ENCODE measurements around the gene CHST1. TPM values are rescaled to one million over a fixed set of nuclear protein-coding genes. Genes with fewer than 3 reads are reported as not detected.

Gene CHST1
- total RNA-seq, 1 experiment from 2014 or later: 1.6 TPM

DNA sequence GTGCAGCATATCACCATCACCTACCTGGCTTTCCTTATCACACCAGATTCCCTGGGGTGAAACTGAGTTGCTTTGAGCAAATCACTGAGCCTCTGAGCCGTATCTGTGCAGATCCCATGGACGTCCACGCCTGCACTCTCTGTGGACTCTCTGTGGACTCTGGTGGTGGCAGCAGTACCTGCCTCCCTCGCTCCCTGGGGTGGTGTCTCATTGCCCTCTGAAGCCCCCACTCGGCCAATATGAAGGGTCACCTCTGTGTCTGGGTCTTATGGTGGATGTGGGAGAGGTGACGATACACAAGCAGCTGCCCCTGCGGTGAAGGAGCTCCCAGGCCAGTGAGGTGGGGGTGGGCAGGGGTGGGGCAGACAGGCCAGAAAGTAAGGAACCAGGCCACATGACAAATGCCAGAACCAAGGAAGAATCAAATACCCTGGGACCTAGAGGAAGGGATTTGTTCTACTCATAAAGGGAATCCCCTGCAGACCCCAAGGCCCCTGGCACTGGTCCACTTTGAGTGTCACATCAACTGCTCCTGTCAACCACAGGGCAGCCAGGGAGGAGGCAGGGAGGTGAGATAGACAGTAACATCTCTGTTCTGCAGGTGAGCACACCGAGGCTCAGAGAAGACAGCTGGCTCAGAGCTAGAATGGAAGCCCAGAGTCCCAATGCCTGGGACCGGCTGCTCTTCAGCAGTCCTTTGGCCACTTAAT lies 9.2 kb upstream of the CHST1 start:
- DNase-seq (ENCODE audit: low spot score): no peak

DNA sequence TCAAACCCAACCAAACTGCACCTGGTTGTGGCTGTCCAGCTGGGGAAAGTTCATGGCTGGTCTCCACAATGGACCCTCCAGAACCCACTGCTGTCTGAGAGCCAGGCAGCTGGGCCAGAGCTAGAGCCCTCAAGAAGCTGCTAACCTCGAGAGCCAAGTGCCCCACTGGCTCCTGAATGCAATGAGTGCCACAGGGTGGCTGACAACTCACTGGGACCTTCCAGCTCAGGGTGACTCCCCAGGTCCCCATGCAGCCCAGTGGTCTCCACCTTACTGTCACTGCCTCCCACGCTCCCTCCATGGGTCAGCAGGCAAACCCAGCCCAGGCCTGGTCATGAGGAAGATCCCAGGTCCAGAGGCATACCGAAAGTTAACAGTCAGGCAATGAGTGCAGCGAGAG lies 8.0 kb upstream of the CHST1 start:
- no peak for DNase-seq (ENCODE audit: low spot score)

DNA sequence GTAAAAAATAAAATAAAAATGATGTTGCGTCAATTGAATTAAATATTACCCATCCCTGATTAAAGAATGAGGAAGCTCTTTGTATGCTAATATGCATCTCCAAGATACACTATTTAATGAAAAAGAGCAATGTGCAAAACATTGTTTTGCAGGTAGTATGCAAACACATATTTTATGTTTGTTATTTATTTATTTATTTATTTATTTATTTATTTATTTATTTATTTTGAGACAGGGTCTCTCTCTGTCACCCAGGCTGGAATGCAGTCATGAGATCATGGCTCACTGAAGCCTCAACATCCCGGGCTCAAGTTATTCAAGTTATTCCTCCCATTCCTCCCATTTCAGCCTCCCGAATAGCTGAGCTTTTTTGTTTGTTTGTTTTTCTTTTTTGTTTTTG lies 7.2 kb upstream of the CHST1 start:
- no peak for DNase-seq (ENCODE audit: low spot score)

DNA sequence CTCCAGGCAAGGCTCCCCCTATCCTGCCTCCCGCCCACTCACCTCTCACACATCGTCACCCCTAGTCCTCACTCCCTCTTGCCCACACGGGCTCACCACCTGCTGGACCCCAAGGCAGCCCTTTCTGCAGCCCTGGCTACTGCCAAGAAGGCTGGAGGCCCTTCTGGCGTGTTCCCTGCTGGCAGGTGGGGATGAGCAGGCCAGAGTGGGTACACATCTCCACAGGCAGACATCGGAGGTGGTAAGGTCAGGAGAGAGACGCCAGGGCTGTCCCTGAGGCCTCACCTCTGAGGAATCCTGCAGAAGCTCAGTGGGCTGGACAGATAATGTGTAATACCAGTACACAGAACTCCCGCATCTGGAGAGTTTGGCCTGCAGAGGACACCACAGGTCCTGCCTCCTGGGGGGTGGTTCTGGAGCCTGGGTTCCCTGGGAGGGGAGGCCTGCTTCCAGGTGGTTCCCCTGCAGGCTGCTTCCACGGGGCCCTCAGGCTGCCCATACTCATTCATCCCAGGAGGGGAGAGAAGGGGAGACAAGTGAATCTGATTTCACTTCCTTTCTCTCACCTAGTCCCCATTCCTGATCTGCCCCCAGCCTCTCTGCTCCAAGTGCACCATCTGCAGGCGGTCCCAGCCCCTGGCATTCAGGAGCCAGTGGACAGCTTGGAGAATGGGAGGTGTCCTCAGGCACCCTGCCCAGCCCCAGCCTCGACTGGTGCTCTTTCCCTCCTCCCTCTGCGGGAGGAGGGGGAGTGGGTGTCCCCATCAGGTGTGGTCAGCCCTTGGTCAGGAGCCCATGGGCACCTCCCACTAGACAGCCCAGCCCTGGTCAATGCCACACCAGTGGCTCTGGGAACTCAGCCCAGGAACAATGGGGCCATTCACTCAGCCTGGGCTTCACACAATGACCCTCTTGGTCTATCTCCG lies 6.1 kb upstream of the CHST1 start:
- DNase-seq (ENCODE audit: low spot score): no peak

DNA sequence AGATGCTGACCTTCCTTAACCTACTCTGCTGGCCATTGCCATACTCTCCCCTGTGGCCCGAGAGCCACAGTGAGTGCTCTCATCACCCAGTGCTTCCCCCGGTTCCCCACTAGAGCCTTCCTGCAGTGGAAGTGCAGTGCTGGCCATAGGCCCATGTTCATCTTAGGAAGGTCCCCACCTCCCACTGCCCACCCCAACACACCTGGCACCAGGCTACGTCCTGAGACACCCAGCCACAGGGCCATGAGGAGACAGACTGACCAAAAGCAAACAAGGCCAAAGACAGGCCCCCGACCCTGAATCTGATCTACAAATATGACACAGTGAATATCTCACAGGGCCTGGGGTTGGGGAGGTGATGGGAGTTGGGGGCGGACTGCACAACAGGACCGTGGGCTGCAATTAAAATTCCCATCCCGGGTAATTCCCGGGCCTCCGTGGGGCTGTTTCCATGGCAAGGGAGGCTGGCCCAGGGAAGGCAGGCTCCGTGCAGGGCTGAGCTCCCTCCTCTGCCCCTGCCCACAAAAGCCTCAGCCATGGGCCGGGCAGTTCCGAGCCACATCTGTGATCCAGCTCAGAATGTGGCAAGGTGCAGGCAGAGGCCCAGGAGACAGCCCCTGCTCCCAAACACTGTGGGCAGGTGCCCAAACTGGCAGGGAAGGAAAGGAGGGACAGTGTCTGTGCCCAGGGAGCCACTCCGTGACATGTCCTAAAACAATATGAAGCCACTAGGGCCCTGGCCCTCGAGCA lies 5.1 kb upstream of the CHST1 start:
- DNase-seq (ENCODE audit: low spot score): no peak

DNA sequence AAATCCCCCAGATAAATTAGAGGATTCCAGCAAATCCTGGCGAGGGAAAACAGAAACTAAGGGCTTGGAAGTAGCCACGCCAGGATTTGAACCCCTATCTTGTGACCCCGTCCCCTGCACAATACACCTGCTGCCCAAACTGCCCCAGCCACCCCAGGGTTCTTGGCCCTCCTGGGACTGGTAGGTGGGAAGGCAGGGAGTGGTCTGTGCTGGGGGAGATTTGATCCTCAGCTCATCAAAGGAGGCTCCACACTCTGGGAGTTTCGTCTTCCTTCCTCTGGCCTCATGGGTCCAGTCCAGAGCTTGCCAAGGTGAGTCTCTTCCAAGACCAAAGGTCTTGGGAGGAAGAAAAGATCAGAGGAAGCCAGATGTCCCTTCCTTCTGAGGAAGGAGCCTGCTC lies 4.5 kb upstream of the CHST1 start:
- DNase-seq (ENCODE audit: low spot score): no peak

DNA sequence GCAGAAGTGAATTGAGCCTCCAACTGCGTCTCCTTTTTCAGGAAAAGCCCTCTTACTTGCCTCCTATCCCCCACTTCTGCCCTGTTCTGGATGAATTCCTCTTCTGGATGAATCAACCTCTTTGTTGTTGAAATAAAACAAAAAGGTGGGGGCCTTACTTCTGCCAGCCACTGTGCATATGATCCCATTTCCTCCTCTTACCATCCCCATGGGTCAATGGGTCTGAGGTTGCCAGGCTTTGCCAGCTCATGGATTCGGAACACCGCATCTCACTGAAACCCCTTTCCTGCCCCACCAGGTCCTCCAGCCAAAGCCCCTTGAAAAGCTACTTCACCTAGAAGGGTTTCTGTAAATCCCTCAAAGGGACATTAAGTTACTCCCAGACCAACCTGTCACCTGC lies 3.7 kb upstream of the CHST1 start:
- no peak for DNase-seq (ENCODE audit: low spot score)

DNA sequence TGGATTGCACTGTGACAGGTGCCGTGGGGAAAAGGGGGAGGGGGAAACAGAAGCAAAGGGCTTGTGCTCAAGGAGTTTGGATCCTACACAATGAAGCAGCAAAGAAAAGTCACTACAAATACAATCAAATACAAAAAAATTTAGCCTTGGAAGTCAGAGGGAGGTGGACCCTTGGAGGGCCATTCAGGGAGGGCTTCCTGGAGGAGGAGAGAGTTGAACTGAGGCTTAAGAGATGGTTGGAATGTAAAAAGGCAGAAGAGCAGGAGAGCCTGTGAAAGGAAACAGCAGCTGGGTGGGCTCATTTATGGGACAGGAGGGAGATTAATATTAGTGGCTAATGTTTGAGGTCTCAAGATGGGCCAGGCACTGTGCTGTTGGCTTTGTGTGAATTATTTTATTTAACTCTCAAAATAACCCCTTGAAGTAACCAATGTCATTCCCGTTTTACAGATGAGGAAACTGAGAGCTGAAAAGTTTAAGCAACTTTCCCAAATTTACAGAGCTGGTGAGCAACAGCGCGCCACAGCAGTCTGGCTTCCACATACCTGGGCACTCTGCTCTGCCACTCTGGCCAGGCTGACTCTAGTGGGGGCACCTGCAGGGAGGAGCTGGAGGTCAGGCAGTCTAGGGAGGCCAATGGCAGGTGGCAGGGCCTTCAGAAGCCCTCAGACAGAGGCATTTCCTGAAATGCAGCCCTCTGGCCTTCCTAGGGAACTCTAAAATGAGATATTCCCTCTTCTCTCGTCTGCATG lies 2.7 kb upstream of the CHST1 start:
- DNase-seq (ENCODE audit: low spot score): no peak

DNA sequence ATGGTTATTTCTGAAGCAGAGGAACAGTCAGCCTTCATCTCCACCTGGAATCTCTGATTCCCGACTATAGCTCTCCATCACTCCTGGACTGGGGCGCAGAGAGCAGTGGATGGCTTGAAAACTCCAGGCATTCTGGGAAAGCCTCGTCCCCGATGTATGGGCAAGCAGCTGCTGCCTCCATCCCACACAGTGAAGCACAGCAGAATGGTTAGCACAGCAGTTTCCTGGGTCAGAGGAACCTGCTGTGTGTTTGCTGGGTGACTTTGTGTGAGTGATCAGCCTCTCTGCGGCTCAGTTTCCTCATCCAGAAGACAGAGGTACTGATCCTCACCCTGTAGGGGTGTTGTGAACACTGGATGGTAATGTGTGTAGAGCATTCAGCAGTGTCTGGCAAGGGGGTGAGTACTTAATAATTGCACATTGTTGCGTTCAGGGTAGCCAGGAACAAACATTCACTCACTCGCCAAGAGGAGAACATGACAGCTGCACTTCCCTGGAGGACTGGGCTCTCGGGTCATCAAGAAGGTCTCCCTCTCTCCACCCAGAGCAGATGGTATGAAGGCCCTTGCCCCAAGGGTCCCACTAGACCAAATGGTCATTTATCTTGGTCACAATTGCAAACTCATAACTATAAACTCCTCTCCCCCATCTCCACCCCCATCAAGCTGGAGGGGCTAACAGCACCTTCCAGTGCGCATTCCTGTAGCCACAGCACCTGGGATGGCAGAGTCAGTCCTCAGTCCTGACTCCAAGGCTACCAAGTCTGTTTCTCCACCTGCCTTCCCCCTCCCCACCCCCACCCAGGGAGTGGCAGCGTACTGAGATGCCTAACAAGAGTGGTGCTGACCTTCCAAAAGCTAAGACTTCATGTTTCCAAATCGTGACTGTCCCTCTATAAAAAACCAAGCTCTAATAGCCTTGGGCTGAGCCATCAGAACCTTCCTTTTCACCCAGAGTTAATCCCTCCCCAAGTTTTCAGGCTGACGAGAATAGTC lies 1.5 kb upstream of the CHST1 start:
- DNase-seq (ENCODE audit: low spot score): no peak

DNA sequence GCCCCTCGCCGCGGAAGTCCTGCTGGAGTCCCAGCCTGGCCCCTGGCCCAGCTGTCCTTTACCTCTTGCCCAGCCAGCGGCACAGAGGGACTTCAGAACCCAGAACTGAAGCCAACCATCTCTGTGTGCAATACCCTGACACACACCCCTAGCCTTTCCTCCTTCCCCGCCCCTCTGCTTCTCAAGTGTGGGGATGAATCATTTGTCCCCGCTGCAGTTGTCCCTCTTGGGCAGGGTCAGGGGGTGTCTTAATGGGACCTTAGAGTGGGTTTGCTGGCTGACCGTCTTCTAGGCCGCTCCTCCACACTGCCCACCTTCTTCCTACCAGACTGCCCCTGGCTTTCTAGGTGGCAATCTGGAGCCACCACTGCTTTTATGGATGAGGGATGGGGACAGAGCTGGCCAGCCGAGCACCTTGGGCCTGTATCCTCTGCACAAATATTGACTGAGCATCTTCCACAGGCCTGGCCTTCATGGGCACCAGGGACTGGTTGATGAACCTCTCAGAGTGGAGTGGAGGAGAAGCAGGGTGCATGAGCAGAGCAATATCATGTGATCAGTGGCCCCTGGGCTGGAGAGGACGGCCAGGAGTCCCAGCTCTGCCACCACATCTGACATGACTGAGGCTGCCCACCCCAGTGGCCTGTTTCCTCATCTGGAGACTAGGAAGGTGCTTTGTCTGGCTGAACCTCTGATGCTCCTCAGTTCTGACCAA lies 668 bp upstream of the CHST1 start:
- no peak for DNase-seq (ENCODE audit: low spot score)

DNA sequence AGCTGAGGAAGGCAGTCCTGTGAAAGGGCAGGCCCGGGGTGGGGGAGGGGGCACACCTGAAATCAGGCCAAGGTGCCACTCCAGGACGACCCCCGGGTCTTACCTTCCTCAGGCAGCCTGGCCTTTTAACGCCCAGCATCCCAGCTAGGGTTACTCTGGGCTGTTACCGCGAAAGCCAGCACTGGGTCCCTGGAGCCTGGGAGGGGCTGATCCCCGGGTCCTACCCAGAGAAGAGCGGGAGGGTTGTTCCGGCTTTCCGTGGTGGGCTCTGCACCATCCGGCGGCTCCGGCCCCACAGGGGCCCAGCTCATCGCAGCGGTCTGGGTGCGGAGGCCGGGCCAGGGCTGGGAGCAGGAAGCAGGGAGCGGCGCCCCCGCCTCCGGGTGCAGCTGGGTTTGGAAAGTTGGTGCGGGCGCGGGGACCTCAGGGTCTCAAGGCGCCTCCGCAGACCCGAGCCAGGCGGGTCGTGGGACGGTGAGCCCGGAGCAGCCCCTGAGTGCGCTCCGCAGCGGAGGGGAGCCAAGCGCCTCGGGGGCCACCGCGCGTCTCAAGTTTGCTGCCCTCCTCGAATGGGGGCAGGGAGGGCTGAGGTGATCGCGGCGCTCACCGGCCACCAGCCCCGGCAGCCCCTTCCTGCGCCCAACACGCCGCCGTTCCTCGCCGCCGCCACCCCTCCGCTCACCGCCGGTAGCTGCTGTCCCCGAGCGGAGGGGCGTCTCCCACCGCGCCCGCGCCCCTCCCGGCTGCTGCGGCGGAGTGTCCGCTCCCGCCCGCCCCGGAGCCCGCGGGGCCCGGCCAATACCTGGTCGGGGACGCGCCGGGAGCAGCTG lies 831 bp downstream of the CHST1 start:
- no peak for DNase-seq (ENCODE audit: low spot score)

DNA sequence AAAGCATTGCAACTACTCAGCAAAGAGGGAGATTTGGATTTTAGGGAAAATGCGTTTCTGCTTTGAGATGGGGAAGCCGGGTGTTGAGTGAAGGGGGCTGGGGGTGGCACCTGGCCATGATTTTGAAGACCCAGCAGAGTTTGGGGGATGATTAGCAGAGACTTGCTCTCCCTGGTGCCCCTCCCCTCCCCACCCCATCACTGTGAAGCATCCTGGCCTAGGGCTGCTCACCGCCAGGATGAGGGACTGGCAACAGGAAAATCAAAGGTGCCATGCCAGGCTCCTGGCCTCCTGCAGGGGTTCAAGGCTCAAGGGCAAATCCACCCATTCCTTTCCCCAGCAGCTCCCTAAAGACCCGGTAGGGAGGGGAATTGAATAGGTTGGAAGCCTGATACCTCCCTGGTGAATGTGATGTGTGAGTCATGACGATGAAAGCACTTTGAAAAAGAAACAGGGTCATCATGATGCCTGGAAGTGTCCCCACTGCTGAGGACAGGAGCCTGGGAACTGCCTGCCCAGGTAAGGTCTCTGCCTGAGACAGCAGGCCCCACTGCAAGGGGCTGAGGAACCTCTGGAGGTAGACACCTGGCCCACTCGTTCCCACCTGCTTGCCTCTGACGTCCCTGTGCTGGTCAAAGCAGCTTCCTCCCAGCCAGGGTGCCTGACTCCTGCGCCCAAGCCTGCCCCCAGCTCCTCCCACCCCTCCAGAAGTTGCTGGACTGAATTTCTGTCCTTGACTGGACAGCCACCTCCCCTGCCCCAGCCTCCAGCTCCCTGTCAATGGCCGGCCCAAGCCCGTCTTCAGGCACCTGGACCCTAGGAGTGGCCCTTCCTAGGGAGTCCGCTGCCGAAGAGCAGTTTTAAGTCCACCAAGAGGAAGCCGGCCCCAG lies 1.7 kb downstream of the CHST1 start:
- peak; percentile 27 for DNase-seq (ENCODE audit: low spot score)

DNA sequence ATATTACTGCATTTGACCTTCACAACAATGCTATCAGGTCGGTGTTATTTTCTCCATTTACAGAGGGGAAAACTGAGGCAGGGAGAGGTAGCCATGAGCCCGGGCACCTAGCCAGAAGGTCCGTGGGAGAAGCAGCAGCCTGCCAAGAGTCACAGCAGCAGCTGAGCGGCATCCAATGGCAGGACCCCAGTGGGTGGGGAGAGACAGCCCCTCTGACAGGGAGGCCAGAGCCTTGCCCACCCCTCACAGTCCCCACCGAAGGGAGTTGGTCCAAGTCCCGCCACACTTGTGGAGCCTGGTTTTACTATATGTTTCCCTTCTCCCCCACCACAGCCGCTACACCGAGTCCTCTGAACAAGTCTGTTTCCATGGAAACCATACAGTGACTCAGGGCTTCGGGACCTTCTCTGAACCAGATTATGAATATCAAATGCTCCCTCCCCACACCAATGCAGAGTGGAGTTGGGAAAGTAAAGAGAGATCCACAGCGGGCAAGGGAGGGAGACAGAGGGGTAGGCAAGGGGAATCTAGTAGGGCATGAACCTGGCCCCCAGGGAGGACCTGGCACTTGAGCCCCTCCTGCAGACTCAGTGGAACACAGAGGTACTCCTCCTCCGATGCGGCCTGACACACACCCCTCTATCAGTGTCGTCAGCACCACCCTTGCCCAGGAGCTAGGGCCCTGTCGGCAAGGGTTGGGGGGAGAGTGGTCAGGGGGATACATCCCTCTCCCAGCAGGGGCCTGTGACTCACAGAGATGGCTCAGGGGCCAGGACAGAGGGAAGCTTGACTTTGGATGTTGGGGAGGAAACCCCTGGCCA lies 2.5 kb downstream of the CHST1 start:
- DNase-seq (ENCODE audit: low spot score): peak; percentile 76

DNA sequence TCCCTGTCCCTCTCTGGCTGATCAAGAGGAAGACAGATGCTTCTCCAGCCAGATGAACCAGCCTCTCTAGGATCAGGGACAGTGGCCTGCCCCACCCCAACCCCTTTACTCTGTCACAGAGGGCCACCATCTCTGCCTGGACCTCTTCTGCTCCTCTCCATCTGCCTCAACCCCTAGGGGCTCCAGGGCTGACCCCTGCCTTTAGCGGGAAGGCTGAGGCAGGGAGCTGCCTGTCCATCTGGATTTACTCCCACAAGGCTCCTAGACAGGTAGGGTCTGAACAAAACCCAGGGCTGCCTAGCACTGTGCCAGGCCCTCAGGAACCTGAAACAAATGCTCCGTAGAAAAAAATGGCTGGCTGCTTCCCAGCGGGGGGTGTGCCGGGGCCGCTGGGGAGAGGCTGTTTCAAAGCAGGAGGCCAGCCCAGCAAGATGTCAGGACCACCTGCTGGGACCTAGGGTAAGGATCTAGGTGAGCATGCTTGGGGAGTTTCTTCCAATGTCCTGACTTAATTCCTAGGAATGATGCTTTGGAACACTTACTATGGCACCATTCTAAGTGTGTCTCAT lies 3.2 kb downstream of the CHST1 start:
- no peak for DNase-seq (ENCODE audit: low spot score)

DNA sequence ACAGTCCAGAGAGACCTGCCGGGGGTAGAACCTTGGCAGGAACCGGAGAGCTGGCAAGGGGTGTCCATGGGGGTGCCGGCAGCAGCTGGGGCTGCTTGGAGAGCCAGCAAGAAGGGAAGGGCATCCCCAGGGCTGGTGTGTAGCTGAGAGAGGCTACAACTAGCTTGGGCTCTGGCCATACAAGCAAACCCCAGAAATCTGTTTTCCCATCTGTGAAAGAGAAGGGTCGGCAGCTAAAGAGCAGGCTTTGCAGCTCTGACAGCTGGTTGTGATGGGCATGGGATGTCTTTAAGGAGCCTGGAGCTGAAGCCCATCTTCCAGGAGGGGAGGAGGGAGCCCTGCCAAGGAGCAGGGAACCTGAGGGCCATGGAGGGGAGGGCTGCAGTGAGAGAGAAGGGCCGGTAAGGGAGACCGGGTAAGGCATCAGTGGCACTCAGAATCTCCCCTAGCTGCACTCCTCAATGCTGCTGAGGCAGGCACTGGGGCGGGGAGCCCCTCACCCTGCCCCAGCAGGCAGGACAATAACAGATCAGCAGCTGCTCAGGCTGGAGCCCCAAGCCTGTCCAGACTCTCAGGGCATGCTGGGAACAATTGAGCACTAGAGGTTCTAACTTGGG lies 3.9 kb downstream of the CHST1 start:
- DNase-seq (ENCODE audit: low spot score): no peak
